A549 (cell line): ENCODE measurements around the gene BSPRY. TPM values are rescaled to one million over a fixed set of nuclear protein-coding genes. Genes with fewer than 3 reads are reported as not detected.

Experiments used
- ATAC-seq, 2 experiments: fragments of 200-7000 bp in 1 of 2; fragments of >200 bp in 1 of 2; cut with Nextera tagmentation in 1 of 2; cut with Tn5 transposase in 1 of 2; 3 replicates each; pipeline versions ENCODE4 v1.8.0 to v1.9.1; 2018 to 2020; ENCODE audit warnings: mild to moderate bottlenecking in 1 of 2, moderate library complexity in 1 of 2
- CTCF ChIA-PET: fragments of 300-600 bp; sonication (Branson Sonifier 250); formaldehyde crosslinking; extraction: SDS; loops from one replicate; lab custom pipeline; 2021; ENCODE audit warnings: antibody characterized with exemption, inconsistent platforms; lab: Yijun Ruan, JAX
- POLR2A ChIA-PET: fragments of 350-600 bp; formaldehyde crosslinking; extraction: SDS; loops from one replicate; lab custom pipeline; 2021; ENCODE audit warnings: antibody characterized with exemption, inconsistent platforms; lab: Yijun Ruan, JAX
- DNase-seq, 2 experiments: peaks; one replicate each; pipeline versions ENCODE4 v3.0.0 to v3.0.0-alpha.2; 2011 to 2016; ENCODE audit warnings: low read depth in 1 of 2, low spot score in 1 of 2
- FAIRE-seq: peaks from 2 replicates; lab custom pipeline; 2011; peaks lifted over from hg19 to GRCh38; lab: Jason Lieb, UNC
- H3K27ac ChIP-seq, 2 experiments: fragments of >200 bp; sonication (Bioruptor Twin); formaldehyde crosslinking; 3 replicates each; pipeline ENCODE4 v1.5.1; 2016 to 2017
- H3K4me1 ChIP-seq: fragments of >200 bp; sonication (Bioruptor Twin); formaldehyde crosslinking; 3 replicates; pipeline ENCODE4 v1.6.1; 2016
- H3K4me2 ChIP-seq: fragments of >200 bp; sonication (Bioruptor Twin); formaldehyde crosslinking; 3 replicates; pipeline ENCODE4 v1.6.1; 2016
- H3K4me3 ChIP-seq: fragments of >200 bp; sonication (Bioruptor Twin); formaldehyde crosslinking; 3 replicates; pipeline ENCODE4 v1.5.1; 2016
- H3K9me3 ChIP-seq: fragments of >200 bp; sonication (Bioruptor Twin); formaldehyde crosslinking; 3 replicates; pipeline ENCODE4 v1.6.1; 2016
- BHLHE40 ChIP-seq: IDR thresholded peaks from 2 replicates; pipeline ENCODE4 v1.6.1; 2012; ENCODE audit warnings: low read depth, low read length, inconsistent platforms
- CBX8 ChIP-seq: fragments of 200-600 bp; sonication (generic); IDR thresholded peaks from 2 replicates; pipeline ENCODE4 v1.6.1; 2016
- CHD2 ChIP-seq: fragments of 150-350 bp; IDR thresholded peaks from 2 replicates; pipeline ENCODE4 v1.6.1; 2014; ENCODE audit warnings: low read length; ENCODE audit not compliant: partially characterized antibody
- EHF ChIP-seq: fragments of 250-450 bp; sonication (Bioruptor Pico); IDR thresholded peaks from 2 replicates; pipeline ENCODE4 v1.5.0; 2020; ENCODE audit warnings: mild to moderate bottlenecking
- EHMT2 ChIP-seq: fragments of 200-600 bp; sonication (generic); IDR thresholded peaks from 2 replicates; pipeline ENCODE4 v1.6.1; 2016; ENCODE audit warnings: antibody characterized with exemption, low read depth, mild to moderate bottlenecking, moderate library complexity
- ESRRA ChIP-seq: fragments of 150-350 bp; IDR thresholded peaks from 2 replicates; pipeline ENCODE4 v1.6.1; 2014; ENCODE audit warnings: mild to moderate bottlenecking, low read length, borderline replicate concordance
- HOXA7 ChIP-seq: fragments of 250-450 bp; sonication (Bioruptor Pico); IDR thresholded peaks from 2 replicates; pipeline ENCODE4 v1.5.0; 2020; ENCODE audit warnings: mild to moderate bottlenecking, moderate library complexity
- HOXB13 ChIP-seq: fragments of 250-450 bp; sonication (Bioruptor Pico); IDR thresholded peaks from 2 replicates; pipeline ENCODE4 v1.5.0; 2020; ENCODE audit warnings: low read depth, mild to moderate bottlenecking, moderate library complexity
- JUNB ChIP-seq: fragments of >200 bp; sonication (Bioruptor Twin); formaldehyde crosslinking; IDR thresholded peaks from 2 replicates; pipeline ENCODE4 v1.6.1; 2016
- KDM1A ChIP-seq: fragments of 200-600 bp; sonication (generic); IDR thresholded peaks from 2 replicates; pipeline ENCODE4 v1.6.1; 2016; ENCODE audit warnings: low read depth, mild to moderate bottlenecking
- MAFK ChIP-seq: fragments of 450-650 bp; IDR thresholded peaks from 2 replicates; pipeline ENCODE4 v1.6.1; 2014; ENCODE audit not compliant: partially characterized antibody
- MAZ ChIP-seq: fragments of 150-350 bp; IDR thresholded peaks from 2 replicates; pipeline ENCODE4 v1.6.1; 2014; ENCODE audit warnings: antibody characterized with exemption, low read depth, low read length, borderline replicate concordance
- POLR2A ChIP-seq: IDR thresholded peaks from 2 replicates; pipeline ENCODE4 v1.6.1; 2012; ENCODE audit warnings: mild to moderate bottlenecking, low read length
- RAD21 ChIP-seq, 2 experiments: fragments of >200 bp in 1 of 2; sonication (Bioruptor Twin) in 1 of 2; formaldehyde crosslinking in 1 of 2; IDR thresholded peaks in 1 of 2; conservative IDR thresholded peaks in 1 of 2; 2 replicates in 1 of 2; 3 replicates in 1 of 2; pipeline ENCODE4 v1.6.1; 2012 to 2018; ENCODE audit warnings: inconsistent platforms in 1 of 2
- SMC3 ChIP-seq: fragments of >200 bp; sonication (Bioruptor Twin); formaldehyde crosslinking; IDR thresholded peaks from 3 replicates; pipeline ENCODE4 v1.6.1; 2018; ENCODE audit warnings: inconsistent platforms
- TFCP2L1 ChIP-seq: fragments of 250-450 bp; sonication (Bioruptor Pico); IDR thresholded peaks from 2 replicates; pipeline ENCODE4 v1.5.0; 2021; ENCODE audit warnings: mild to moderate bottlenecking
- WGBS: methylation state at CpG from one replicate; pipeline ENCODE4 v1.1.6; 2017; ENCODE audit errors: missing lambda C conversion rate; 5-methylcytosine and 5-hydroxymethylcytosine counted together
- polyA plus RNA-seq, 4 experiments: library from polyadenylated mRNA; depleted of rRNA in 3 of 4; stranded (reverse); fragments of >200 nt; fragmentation: RNase III in 1 of 4; extraction: RNeasy Plus Mini Kit Qiagen cat#74134 plus additional on column Dnase treatment in 1 of 4; gene quantifications; 2 replicates in 3 of 4; 3 replicates in 1 of 4; pipeline ENCODE4 v1.2.3, GENCODE V29; 2011 to 2017
- TF ChIP-seq, protein P1 (sequence below): fragments of >200 bp; sonication (Bioruptor Twin); formaldehyde crosslinking; IDR thresholded peaks from 3 replicates; pipeline ENCODE4 v1.6.1; 2016
- TF ChIP-seq, protein P2 (sequence below): fragments of 200-600 bp; sonication (generic); IDR thresholded peaks from 2 replicates; pipeline ENCODE4 v1.6.1; 2016; ENCODE audit warnings: antibody characterized with exemption, mild to moderate bottlenecking, moderate library complexity
- TF ChIP-seq, protein P3 (sequence below): fragments of >200 bp; sonication (Bioruptor Twin); formaldehyde crosslinking; IDR thresholded peaks from 2 replicates; pipeline ENCODE4 v1.6.1; 2016
- TF ChIP-seq, protein P4 (sequence below): fragments of 250-450 bp; sonication (Bioruptor Pico); IDR thresholded peaks from 2 replicates; pipeline ENCODE4 v1.5.0; 2020; ENCODE audit warnings: low read depth, mild to moderate bottlenecking, moderate library complexity
- TF ChIP-seq, protein P5 (sequence below): fragments of >200 bp; sonication (Bioruptor Twin); formaldehyde crosslinking; IDR thresholded peaks from 3 replicates; pipeline ENCODE4 v1.5.1; 2016
- TF ChIP-seq, protein P6 (sequence below): fragments of 250-450 bp; sonication (Bioruptor Pico); IDR thresholded peaks from 2 replicates; pipeline ENCODE4 v1.5.0; 2021; ENCODE audit warnings: mild to moderate bottlenecking, moderate library complexity, borderline replicate concordance

Gene BSPRY
- polyA plus RNA-seq, 2 of the 4 experiments (the other 2 are of a cell fraction), result 0.05 to 0.06 TPM

DNA sequence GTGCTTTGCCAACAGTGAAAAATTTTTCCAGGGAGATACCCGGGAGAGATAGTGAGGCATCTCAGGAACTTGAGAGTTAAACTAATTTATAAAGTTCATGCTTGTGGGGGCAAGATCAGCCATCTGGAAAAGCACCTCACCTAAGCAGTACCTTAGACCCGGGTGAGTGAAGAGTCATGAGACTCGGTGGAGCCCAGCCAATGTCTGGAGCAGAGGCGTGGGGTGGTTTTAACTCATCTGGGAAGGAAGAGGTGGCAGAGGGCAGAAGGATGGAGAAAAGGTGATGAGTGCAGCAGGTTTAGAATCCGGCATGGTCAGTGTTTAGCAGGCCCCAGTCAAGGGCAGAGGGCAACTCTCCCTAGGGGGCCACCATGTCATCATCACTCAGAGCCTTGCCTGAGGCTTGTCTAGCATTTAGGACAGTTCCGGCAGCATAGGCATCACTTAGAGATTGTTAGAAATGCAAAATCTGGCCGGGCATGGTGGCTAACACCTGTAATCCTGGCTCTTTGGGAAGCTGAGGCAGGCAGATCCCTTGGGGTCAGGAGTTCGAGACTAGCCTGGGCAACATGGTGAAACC, 41.9 kb upstream of the BSPRY start:
- Histone ChIP-seq H3K4me3 (no peak overlapping the region), H3K27ac (no peak overlapping the region), H3K4me2 (no peak overlapping the region), H3K9me3 (no peaks in the 10 kb centered on the region), H3K4me1 (no peaks in the 10 kb centered on the region)
- 60% methylated on average over 8 of the region's 8 CpGs for WGBS
- ChIA-PET CTCF (interaction anchor here (1.0 to 6.7 kb wide), 7 partner anchors 12 to 351 kb away, joined by 3 to 52 read pairs (median 6); partner anchors contain the start of genes ALAD, CDC26 and WDR31), POLR2A (no interaction called here)
- no peak for FAIRE-seq
- DNase-seq, result no peak
- ATAC-seq, result no peak
- no peak for TF ChIP-seq KDM1A
- TF ChIP-seq MAZ, result no peak
- TF ChIP-seq TFCP2L1 (CRISPR knock-in tag), result no peak
- no peak for TF ChIP-seq EHMT2
- no peak for TF ChIP-seq HOXB13
- TF ChIP-seq, protein P1, sequence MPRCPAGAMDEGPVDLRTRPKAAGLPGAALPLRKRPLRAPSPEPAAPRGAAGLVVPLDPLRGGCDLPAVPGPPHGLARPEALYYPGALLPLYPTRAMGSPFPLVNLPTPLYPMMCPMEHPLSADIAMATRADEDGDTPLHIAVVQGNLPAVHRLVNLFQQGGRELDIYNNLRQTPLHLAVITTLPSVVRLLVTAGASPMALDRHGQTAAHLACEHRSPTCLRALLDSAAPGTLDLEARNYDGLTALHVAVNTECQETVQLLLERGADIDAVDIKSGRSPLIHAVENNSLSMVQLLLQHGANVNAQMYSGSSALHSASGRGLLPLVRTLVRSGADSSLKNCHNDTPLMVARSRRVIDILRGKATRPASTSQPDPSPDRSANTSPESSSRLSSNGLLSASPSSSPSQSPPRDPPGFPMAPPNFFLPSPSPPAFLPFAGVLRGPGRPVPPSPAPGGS, result no peak
- TF ChIP-seq, protein P2, sequence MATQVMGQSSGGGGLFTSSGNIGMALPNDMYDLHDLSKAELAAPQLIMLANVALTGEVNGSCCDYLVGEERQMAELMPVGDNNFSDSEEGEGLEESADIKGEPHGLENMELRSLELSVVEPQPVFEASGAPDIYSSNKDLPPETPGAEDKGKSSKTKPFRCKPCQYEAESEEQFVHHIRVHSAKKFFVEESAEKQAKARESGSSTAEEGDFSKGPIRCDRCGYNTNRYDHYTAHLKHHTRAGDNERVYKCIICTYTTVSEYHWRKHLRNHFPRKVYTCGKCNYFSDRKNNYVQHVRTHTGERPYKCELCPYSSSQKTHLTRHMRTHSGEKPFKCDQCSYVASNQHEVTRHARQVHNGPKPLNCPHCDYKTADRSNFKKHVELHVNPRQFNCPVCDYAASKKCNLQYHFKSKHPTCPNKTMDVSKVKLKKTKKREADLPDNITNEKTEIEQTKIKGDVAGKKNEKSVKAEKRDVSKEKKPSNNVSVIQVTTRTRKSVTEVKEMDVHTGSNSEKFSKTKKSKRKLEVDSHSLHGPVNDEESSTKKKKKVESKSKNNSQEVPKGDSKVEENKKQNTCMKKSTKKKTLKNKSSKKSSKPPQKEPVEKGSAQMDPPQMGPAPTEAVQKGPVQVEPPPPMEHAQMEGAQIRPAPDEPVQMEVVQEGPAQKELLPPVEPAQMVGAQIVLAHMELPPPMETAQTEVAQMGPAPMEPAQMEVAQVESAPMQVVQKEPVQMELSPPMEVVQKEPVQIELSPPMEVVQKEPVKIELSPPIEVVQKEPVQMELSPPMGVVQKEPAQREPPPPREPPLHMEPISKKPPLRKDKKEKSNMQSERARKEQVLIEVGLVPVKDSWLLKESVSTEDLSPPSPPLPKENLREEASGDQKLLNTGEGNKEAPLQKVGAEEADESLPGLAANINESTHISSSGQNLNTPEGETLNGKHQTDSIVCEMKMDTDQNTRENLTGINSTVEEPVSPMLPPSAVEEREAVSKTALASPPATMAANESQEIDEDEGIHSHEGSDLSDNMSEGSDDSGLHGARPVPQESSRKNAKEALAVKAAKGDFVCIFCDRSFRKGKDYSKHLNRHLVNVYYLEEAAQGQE, result no peak
- TF ChIP-seq, protein P3, sequence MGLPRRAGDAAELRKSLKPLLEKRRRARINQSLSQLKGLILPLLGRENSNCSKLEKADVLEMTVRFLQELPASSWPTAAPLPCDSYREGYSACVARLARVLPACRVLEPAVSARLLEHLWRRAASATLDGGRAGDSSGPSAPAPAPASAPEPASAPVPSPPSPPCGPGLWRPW, result no peak
- no peak for TF ChIP-seq BHLHE40
- TF ChIP-seq, protein P4, sequence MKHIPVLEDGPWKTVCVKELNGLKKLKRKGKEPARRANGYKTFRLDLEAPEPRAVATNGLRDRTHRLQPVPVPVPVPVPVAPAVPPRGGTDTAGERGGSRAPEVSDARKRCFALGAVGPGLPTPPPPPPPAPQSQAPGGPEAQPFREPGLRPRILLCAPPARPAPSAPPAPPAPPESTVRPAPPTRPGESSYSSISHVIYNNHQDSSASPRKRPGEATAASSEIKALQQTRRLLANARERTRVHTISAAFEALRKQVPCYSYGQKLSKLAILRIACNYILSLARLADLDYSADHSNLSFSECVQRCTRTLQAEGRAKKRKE, result no peak
- TF ChIP-seq ESRRA, result no peak
- TF ChIP-seq POLR2A, result no peak
- TF ChIP-seq RAD21 (conservative IDR thresholded peaks at IDR 0.05 in 1 of 2, IDR thresholded peaks at IDR 0.05 in 1 of 2), result no peak

DNA sequence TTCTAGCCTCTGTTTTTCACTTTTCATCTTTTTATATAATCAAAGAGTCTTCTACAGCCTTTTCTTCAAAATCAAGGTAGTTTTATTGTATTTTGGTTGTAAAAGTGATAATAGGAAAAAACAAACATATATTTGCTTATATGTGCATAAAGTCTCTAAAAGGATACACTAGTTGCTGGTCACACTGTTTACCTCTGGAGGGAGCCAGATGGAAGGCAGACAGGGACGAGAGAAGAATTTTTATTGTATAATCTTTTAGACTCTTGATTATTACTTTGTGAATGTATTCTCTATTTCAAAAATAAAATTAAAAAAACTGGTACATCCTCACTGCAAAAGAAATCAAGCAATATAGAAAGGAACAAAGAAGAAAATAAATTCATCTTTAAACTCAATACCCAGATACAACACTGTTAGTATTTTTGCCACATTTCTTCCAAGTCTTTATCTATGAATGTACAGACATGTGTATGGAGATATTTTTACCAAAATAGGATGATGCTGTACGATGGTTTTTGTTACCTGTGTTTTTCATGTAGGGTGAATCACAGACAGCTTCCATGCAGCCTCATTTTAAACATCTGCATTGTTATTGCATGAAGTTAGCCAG, 40.0 kb upstream of the BSPRY start:
- ATAC-seq (peak; percentile 78; a peak in 4 of 6 replicates), DNase-seq (peak; percentile 31 to 42), FAIRE-seq (no peak)
- 4% methylated on average over 2 of the region's 2 CpGs for WGBS
- ChIA-PET POLR2A (interaction anchor here (0.6 kb wide), 1 partner anchor 137 kb away, joined by 3 read pairs; no protein-coding TSS in a partner anchor), CTCF (interaction anchor here (0.6 to 6.7 kb wide), 24 partner anchors 9 to 349 kb away, joined by 3 to 52 read pairs (median 4); partner anchors contain the start of genes ALAD, C9orf43, CDC26 and POLE3)
- H3K27ac ChIP-seq, result no peak overlapping the region
- H3K4me3 ChIP-seq, result no peak overlapping the region
- TF ChIP-seq HOXA7 (CRISPR knock-in tag) (no peak), RAD21 (conservative IDR thresholded peaks at IDR 0.05 in 1 of 2, IDR thresholded peaks at IDR 0.05 in 1 of 2) (peak; percentile 74 to 83), EHF (CRISPR knock-in tag) (no peak), JUNB (no peak), CHD2 (no peak), MAFK (peak; percentile 65), SMC3 (peak; percentile 61), CBX8 (no peak)
- TF ChIP-seq, protein P1, result no peak
- TF ChIP-seq, protein P5, sequence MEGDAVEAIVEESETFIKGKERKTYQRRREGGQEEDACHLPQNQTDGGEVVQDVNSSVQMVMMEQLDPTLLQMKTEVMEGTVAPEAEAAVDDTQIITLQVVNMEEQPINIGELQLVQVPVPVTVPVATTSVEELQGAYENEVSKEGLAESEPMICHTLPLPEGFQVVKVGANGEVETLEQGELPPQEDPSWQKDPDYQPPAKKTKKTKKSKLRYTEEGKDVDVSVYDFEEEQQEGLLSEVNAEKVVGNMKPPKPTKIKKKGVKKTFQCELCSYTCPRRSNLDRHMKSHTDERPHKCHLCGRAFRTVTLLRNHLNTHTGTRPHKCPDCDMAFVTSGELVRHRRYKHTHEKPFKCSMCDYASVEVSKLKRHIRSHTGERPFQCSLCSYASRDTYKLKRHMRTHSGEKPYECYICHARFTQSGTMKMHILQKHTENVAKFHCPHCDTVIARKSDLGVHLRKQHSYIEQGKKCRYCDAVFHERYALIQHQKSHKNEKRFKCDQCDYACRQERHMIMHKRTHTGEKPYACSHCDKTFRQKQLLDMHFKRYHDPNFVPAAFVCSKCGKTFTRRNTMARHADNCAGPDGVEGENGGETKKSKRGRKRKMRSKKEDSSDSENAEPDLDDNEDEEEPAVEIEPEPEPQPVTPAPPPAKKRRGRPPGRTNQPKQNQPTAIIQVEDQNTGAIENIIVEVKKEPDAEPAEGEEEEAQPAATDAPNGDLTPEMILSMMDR, result peak; percentile 81
- TF ChIP-seq, protein P6, sequence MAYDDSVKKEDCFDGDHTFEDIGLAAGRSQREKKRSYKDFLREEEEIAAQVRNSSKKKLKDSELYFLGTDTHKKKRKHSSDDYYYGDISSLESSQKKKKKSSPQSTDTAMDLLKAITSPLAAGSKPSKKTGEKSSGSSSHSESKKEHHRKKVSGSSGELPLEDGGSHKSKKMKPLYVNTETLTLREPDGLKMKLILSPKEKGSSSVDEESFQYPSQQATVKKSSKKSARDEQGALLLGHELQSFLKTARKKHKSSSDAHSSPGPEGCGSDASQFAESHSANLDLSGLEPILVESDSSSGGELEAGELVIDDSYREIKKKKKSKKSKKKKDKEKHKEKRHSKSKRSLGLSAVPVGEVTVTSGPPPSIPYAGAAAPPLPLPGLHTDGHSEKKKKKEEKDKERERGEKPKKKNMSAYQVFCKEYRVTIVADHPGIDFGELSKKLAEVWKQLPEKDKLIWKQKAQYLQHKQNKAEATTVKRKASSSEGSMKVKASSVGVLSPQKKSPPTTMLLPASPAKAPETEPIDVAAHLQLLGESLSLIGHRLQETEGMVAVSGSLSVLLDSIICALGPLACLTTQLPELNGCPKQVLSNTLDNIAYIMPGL (CRISPR knock-in tag), result no peak
- H3K4me1 ChIP-seq, result no peaks in the 10 kb centered on the region
- H3K4me2 ChIP-seq, result no peak overlapping the region
- H3K9me3 ChIP-seq, result no peaks in the 10 kb centered on the region
